A549 (cell line): ENCODE results near the gene SCN4B. TPM values are rescaled to one million over a fixed set of nuclear protein-coding genes. Genes with fewer than 3 reads are reported as not detected.

Experiments used
- ATAC-seq, 2 experiments: fragments of 200-7000 bp in 1 of 2; fragments of >200 bp in 1 of 2; cut with Nextera tagmentation in 1 of 2; cut with Tn5 transposase in 1 of 2; 3 replicates each; pipeline versions ENCODE4 v1.8.0 to v1.9.1; 2018 to 2020; ENCODE audit warnings: mild to moderate bottlenecking in 1 of 2, moderate library complexity in 1 of 2
- CTCF ChIA-PET: fragments of 300-600 bp; sonication (Branson Sonifier 250); formaldehyde crosslinking; extraction: SDS; loops from one replicate; lab custom pipeline; 2021; ENCODE audit warnings: antibody characterized with exemption, inconsistent platforms; lab: Yijun Ruan, JAX
- POLR2A ChIA-PET: fragments of 350-600 bp; formaldehyde crosslinking; extraction: SDS; loops from one replicate; lab custom pipeline; 2021; ENCODE audit warnings: antibody characterized with exemption, inconsistent platforms; lab: Yijun Ruan, JAX
- DNase-seq, 2 experiments: peaks; one replicate each; pipeline versions ENCODE4 v3.0.0 to v3.0.0-alpha.2; 2011 to 2016; ENCODE audit warnings: low read depth in 1 of 2, low spot score in 1 of 2
- FAIRE-seq: peaks from 2 replicates; lab custom pipeline; 2011; peaks lifted over from hg19 to GRCh38; lab: Jason Lieb, UNC
- H3K27ac ChIP-seq, 2 experiments: fragments of >200 bp; sonication (Bioruptor Twin); formaldehyde crosslinking; 3 replicates each; pipeline ENCODE4 v1.5.1; 2016 to 2017
- H3K4me1 ChIP-seq: fragments of >200 bp; sonication (Bioruptor Twin); formaldehyde crosslinking; 3 replicates; pipeline ENCODE4 v1.6.1; 2016
- H3K4me2 ChIP-seq: fragments of >200 bp; sonication (Bioruptor Twin); formaldehyde crosslinking; 3 replicates; pipeline ENCODE4 v1.6.1; 2016
- H3K4me3 ChIP-seq: fragments of >200 bp; sonication (Bioruptor Twin); formaldehyde crosslinking; 3 replicates; pipeline ENCODE4 v1.5.1; 2016
- H3K9me3 ChIP-seq: fragments of >200 bp; sonication (Bioruptor Twin); formaldehyde crosslinking; 3 replicates; pipeline ENCODE4 v1.6.1; 2016
- ATOH8 ChIP-seq: fragments of 250-450 bp; sonication (Bioruptor Pico); IDR thresholded peaks from 2 replicates; pipeline ENCODE4 v1.5.0; 2020; ENCODE audit warnings: low read depth, mild to moderate bottlenecking, moderate library complexity
- CHD2 ChIP-seq: fragments of 150-350 bp; IDR thresholded peaks from 2 replicates; pipeline ENCODE4 v1.6.1; 2014; ENCODE audit warnings: low read length; ENCODE audit not compliant: partially characterized antibody
- E2F6 ChIP-seq: IDR thresholded peaks from 2 replicates; pipeline ENCODE4 v1.6.1; 2012; ENCODE audit warnings: low read depth, borderline replicate concordance
- EP300 ChIP-seq, 2 experiments: fragments of >200 bp; sonication (Bioruptor Twin); formaldehyde crosslinking; IDR thresholded peaks; 2 replicates in 1 of 2; 3 replicates in 1 of 2; pipeline ENCODE4 v1.6.1; 2016 to 2017
- FOSB ChIP-seq: fragments of 250-450 bp; sonication (Bioruptor Pico); IDR thresholded peaks from 2 replicates; pipeline ENCODE4 v1.5.0; 2020; ENCODE audit warnings: mild to moderate bottlenecking, moderate library complexity
- FOSL2 ChIP-seq, 2 experiments: fragments of 450-650 bp in 1 of 2; fragments of >200 bp in 1 of 2; sonication (Bioruptor Twin) in 1 of 2; formaldehyde crosslinking; IDR thresholded peaks; 2 replicates each; pipeline versions ENCODE4 v1.5.0 to v1.6.1; 2016 to 2020; ENCODE audit warnings: mild to moderate bottlenecking in 1 of 2, moderate library complexity in 1 of 2
- FOXS1 ChIP-seq: fragments of 250-450 bp; sonication (Bioruptor Pico); IDR thresholded peaks from 2 replicates; pipeline ENCODE4 v1.5.0; 2020; ENCODE audit warnings: mild to moderate bottlenecking, moderate library complexity
- GATA3 ChIP-seq: IDR thresholded peaks from 2 replicates; pipeline ENCODE4 v1.6.1; 2012; ENCODE audit warnings: borderline replicate concordance
- HES2 ChIP-seq: fragments of >200 bp; sonication (Bioruptor Twin); formaldehyde crosslinking; IDR thresholded peaks from 2 replicates; pipeline ENCODE4 v1.6.1; 2016
- HEYL ChIP-seq: fragments of 250-450 bp; sonication (Bioruptor Pico); IDR thresholded peaks from 2 replicates; pipeline ENCODE4 v1.8.0; 2021; ENCODE audit warnings: mild to moderate bottlenecking, moderate library complexity
- HMGXB4 ChIP-seq: fragments of 250-450 bp; sonication (Bioruptor Pico); IDR thresholded peaks from 2 replicates; pipeline ENCODE4 v1.5.0; 2021; ENCODE audit warnings: mild to moderate bottlenecking, moderate library complexity, borderline replicate concordance
- HOXA7 ChIP-seq: fragments of 250-450 bp; sonication (Bioruptor Pico); IDR thresholded peaks from 2 replicates; pipeline ENCODE4 v1.5.0; 2020; ENCODE audit warnings: mild to moderate bottlenecking, moderate library complexity
- HOXB5 ChIP-seq: fragments of 250-450 bp; sonication (Bioruptor Pico); IDR thresholded peaks from 2 replicates; pipeline ENCODE4 v1.5.0; 2020; ENCODE audit warnings: mild to moderate bottlenecking, moderate library complexity
- KDM1A ChIP-seq: fragments of 200-600 bp; sonication (generic); IDR thresholded peaks from 2 replicates; pipeline ENCODE4 v1.6.1; 2016; ENCODE audit warnings: low read depth, mild to moderate bottlenecking
- KDM5A ChIP-seq: fragments of 200-600 bp; sonication (generic); IDR thresholded peaks from 2 replicates; pipeline ENCODE4 v1.6.1; 2016; ENCODE audit warnings: antibody characterized with exemption, mild to moderate bottlenecking
- MAX ChIP-seq: IDR thresholded peaks from 2 replicates; pipeline ENCODE4 v1.6.1; 2012
- MYC ChIP-seq: IDR thresholded peaks from 2 replicates; pipeline ENCODE4 v1.6.1; 2012; ENCODE audit warnings: mild to moderate bottlenecking, inconsistent platforms, low read length, improper control_type of control experiment, borderline replicate concordance
- NPAS2 ChIP-seq: fragments of 250-450 bp; sonication (Bioruptor Pico); IDR thresholded peaks from 2 replicates; pipeline ENCODE4 v1.8.0; 2022; ENCODE audit warnings: mild to moderate bottlenecking, moderate library complexity, borderline replicate concordance
- PBX3 ChIP-seq: IDR thresholded peaks from 2 replicates; pipeline ENCODE4 v1.6.1; 2012
- PHF8 ChIP-seq: fragments of 200-600 bp; sonication (generic); IDR thresholded peaks from 2 replicates; pipeline ENCODE4 v1.6.1; 2016; ENCODE audit warnings: low read depth, mild to moderate bottlenecking, antibody characterized with exemption, moderate library complexity, borderline replicate concordance
- POLR2A ChIP-seq: IDR thresholded peaks from 2 replicates; pipeline ENCODE4 v1.6.1; 2012; ENCODE audit warnings: mild to moderate bottlenecking, low read length
- POLR2AphosphoS2 ChIP-seq: conservative IDR thresholded peaks from 2 replicates; pipeline ENCODE4 v1.6.1; 2012; ENCODE audit warnings: low read length, improper control_type of control experiment, inconsistent platforms
- RAD21 ChIP-seq, 2 experiments: fragments of >200 bp in 1 of 2; sonication (Bioruptor Twin) in 1 of 2; formaldehyde crosslinking in 1 of 2; IDR thresholded peaks in 1 of 2; conservative IDR thresholded peaks in 1 of 2; 2 replicates in 1 of 2; 3 replicates in 1 of 2; pipeline ENCODE4 v1.6.1; 2012 to 2018; ENCODE audit warnings: inconsistent platforms in 1 of 2
- RCOR1 ChIP-seq: fragments of 150-350 bp; IDR thresholded peaks from 2 replicates; pipeline ENCODE4 v1.6.1; 2014; ENCODE audit warnings: antibody characterized with exemption, low read length, low read depth
- ZC3H11A ChIP-seq: fragments of 450-650 bp; IDR thresholded peaks from 2 replicates; pipeline ENCODE4 v1.6.1; 2014; ENCODE audit warnings: antibody characterized with exemption, mild to moderate bottlenecking
- WGBS: methylation state at CpG from one replicate; pipeline ENCODE4 v1.1.6; 2017; ENCODE audit errors: missing lambda C conversion rate; 5-methylcytosine and 5-hydroxymethylcytosine counted together
- polyA plus RNA-seq, 4 experiments: library from polyadenylated mRNA; depleted of rRNA in 3 of 4; stranded (reverse); fragments of >200 nt; fragmentation: RNase III in 1 of 4; extraction: RNeasy Plus Mini Kit Qiagen cat#74134 plus additional on column Dnase treatment in 1 of 4; gene quantifications; 2 replicates in 3 of 4; 3 replicates in 1 of 4; pipeline ENCODE4 v1.2.3, GENCODE V29; 2011 to 2017

Gene SCN4B
- polyA plus RNA-seq, 2 of the 4 experiments (the other 2 are of a cell fraction) = 0.12 TPM; not detected in 1

GRCh38 chr11:118109231-118109630 lies 43.4 kb downstream of the SCN4B start:
- Histone ChIP-seq H3K27ac (no peak overlapping the region), H3K9me3 (no peaks in the 10 kb centered on the region), H3K4me1 (no peaks in the 10 kb centered on the region), H3K4me2 (no peak overlapping the region), H3K4me3 (no peak overlapping the region)
- ATAC-seq = no peak
- ChIA-PET CTCF (no interaction called here), POLR2A (no interaction called here)
- WGBS = 14% methylated on average over 2 of the region's 2 CpGs
- no peak for DNase-seq
- FAIRE-seq = no peak
- TF ChIP-seq RAD21 (conservative IDR thresholded peaks at IDR 0.05 in 1 of 2, IDR thresholded peaks at IDR 0.05 in 1 of 2) (no peak), FOXS1 (CRISPR knock-in tag) (no peak), KDM5A (no peak), NPAS2 (CRISPR knock-in tag) (no peak), E2F6 (no peak), MAX (no peak), GATA3 (no peak), FOSL2 (IDR thresholded peaks at IDR 0.05) (no peak), FOSL2 (CRISPR knock-in tag; IDR thresholded peaks at IDR 0.05) (no peak), HES2 (no peak), FOSB (CRISPR knock-in tag) (no peak), KDM1A (no peak), CHD2 (no peak), HOXB5 (CRISPR knock-in tag) (no peak), HEYL (no peak), ATOH8 (no peak)

GRCh38 chr11:118108513-118108912 lies 44.1 kb downstream of the SCN4B start:
- POLR2A ChIA-PET = no interaction called here
- H3K27ac ChIP-seq = no peak overlapping the region
- ATAC-seq = no peak
- TF ChIP-seq MYC (no peak), ZC3H11A (no peak), POLR2AphosphoS2 (no peak), HOXA7 (CRISPR knock-in tag) (no peak), GATA3 (no peak), POLR2A (no peak), HMGXB4 (CRISPR knock-in tag) (no peak), FOSL2 (IDR thresholded peaks at IDR 0.05) (no peak), FOSL2 (CRISPR knock-in tag; IDR thresholded peaks at IDR 0.05) (no peak), PBX3 (no peak), PHF8 (no peak), RCOR1 (no peak), HES2 (no peak), EP300 (IDR thresholded peaks at IDR 0.05) (no peak), FOSB (CRISPR knock-in tag) (no peak), KDM5A (no peak)
- no peaks in the 10 kb centered on the region for H3K9me3 ChIP-seq
- CTCF ChIA-PET = no interaction called here
- no peak overlapping the region for H3K4me3 ChIP-seq
- no peak for DNase-seq
- WGBS = 58% methylated on average over 2 of the region's 5 CpGs
- FAIRE-seq = no peak
- H3K4me1 ChIP-seq = no peaks in the 10 kb centered on the region
- H3K4me2 ChIP-seq = no peak overlapping the region
